Psoas muscle (tissue), 8 donors: ENCODE measurements around the gene DTD2. TPM values are rescaled to one million over a fixed set of nuclear protein-coding genes. Genes with fewer than 3 reads are reported as not detected.

Experiments
- ATAC-seq, 4 donors: fragments of 200-7000 bp; cut with Tn5 transposase; one replicate each; pipeline ENCODE4 v1.9.1; 2020; ENCODE audit warnings: moderate library complexity in 3 of 4, mild to moderate bottlenecking in 2 of 4
- DNase-seq, 2 donors: peaks; one replicate each; pipeline ENCODE4 v3.0.0-alpha.2; 2020
- H3K27ac ChIP-seq: fragments of 200-600 bp; one replicate; pipeline ENCODE4 v1.8.0; 2022
- H3K27me3 ChIP-seq, 3 donors: fragments of 200-600 bp in 1 of 3; one replicate each; pipeline versions ENCODE4 v1.6.1 to v1.8.0; 2013 to 2022; ENCODE audit warnings: low read length in 2 of 3, mild to moderate bottlenecking in 2 of 3, moderate library complexity in 1 of 3; ENCODE audit not compliant: insufficient read depth in 3 of 3
- H3K36me3 ChIP-seq, 2 donors: fragments of 200-600 bp in 1 of 2; one replicate each; pipeline versions ENCODE4 v1.6.1 to v1.8.0; 2013 to 2022; ENCODE audit warnings: low read depth in 1 of 2, mild to moderate bottlenecking in 1 of 2, moderate library complexity in 1 of 2; ENCODE audit not compliant: insufficient read depth in 1 of 2
- H3K4me1 ChIP-seq: fragments of 200-600 bp; one replicate; pipeline ENCODE4 v1.8.0; 2022
- H3K4me3 ChIP-seq: fragments of 200-600 bp; one replicate; pipeline ENCODE4 v1.8.0; 2022; ENCODE audit warnings: mild to moderate bottlenecking
- H3K9me3 ChIP-seq: fragments of 200-600 bp; one replicate; pipeline ENCODE4 v1.8.0; 2022
- WGBS, 3 donors: extraction: QIAGEN DNeasy Blood & Tissue Kit; methylation state at CpG; one replicate each; pipeline versions ENCODE4 v1.1.6 to v1.1.7; 2013; 5-methylcytosine and 5-hydroxymethylcytosine counted together
- intact Hi-C, 2 donors: fragments of 100-400 bp; cut with DNase I; formaldehyde crosslinking; loops; one replicate each; pipeline versions ENCODE4 v1.11.0 to v1.14.2; 2022
- polyA plus RNA-seq, 3 donors: library from polyadenylated mRNA; stranded (reverse); fragments of 200-250 nt; gene quantifications; one replicate each; pipeline ENCODE4 v1.2.3, GENCODE V29; 2013
- total RNA-seq, 4 donors: library from RNA; stranded (reverse); fragmentation: NEBNext Ultra II Directional in 2 of 4; extraction: Animal tissue kit (Norgen Biotek cat#: 25700) in 2 of 4; gene quantifications; one replicate each; pipeline versions ENCODE4 v1.2.1 to v1.2.4, GENCODE V29; 2021 to 2023
- TF ChIP-seq, protein P1 (sequence below): fragments of 200-600 bp; IDR thresholded peaks from one replicate; pipeline ENCODE4 v1.8.0; 2022; ENCODE audit warnings: antibody characterized with exemption
- donor health status: healthy with polysubstance abuse.
- donor health status: DM: no; HTN: no; CAD: no; lungs with moderate emphysema.
- donor health status: Bipolar disorder and iron deficiency.
- donor health status: healthy.
- donor health status: DM: yes; HTN: yes; CAD: no.
- donor health status: DM: no; HTN: no; CAD: no.
- donor health status: DM: no; HTN: no; CAD: no.
- donor health status: DM: yes; HTN: yes; CAD: no.

The DTD2 gene
- total and polyA plus RNA-seq, 7 donors = 2.1 to 9.5 (median 4.2) TPM

DNA sequence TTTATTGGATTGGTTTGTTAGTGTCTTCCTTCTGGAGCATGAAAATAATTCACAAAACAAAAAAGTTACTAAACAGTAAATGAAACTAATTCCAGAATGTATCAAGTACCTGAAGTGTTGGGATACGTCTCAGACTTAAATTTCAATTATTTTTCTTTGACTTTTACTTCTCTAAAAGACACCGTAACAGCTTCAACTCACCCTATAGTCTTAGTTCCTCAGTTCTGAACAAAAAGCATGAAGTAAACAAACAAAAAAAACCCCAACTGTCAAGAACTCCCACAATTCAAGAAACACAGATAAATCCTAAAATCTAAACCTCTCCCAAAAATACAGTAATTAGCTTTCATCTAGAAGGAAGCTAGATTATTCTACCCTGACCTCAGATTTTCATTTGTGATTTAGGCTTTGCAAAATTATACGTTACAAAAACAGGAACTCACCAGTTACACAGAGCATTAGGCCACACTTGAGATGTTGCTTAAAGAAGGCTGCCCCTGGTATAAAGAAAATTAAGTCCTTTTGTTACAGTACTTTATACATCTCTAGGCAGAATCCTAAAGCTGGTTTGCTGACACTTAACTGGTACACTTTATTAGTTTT lies 47.2 kb downstream of the DTD2 start:
- Histone ChIP-seq H3K9me3 (no peaks in the 10 kb centered on the region), H3K36me3 (no peaks in the 10 kb centered on the region), H3K27me3 (no peaks in the 10 kb centered on the region), H3K27ac (no peak overlapping the region), H3K4me3 (no peak overlapping the region), H3K4me1 (peaks cover 19% of the 10 kb centered on the region)
- intact Hi-C loops = no loop called here
- ATAC-seq (no peak), DNase-seq (no peak)
- WGBS, 3 donors = 81 to 92% (median 88%) methylated on average over 3 of the region's 3 CpGs
- TF ChIP-seq, protein P1, sequence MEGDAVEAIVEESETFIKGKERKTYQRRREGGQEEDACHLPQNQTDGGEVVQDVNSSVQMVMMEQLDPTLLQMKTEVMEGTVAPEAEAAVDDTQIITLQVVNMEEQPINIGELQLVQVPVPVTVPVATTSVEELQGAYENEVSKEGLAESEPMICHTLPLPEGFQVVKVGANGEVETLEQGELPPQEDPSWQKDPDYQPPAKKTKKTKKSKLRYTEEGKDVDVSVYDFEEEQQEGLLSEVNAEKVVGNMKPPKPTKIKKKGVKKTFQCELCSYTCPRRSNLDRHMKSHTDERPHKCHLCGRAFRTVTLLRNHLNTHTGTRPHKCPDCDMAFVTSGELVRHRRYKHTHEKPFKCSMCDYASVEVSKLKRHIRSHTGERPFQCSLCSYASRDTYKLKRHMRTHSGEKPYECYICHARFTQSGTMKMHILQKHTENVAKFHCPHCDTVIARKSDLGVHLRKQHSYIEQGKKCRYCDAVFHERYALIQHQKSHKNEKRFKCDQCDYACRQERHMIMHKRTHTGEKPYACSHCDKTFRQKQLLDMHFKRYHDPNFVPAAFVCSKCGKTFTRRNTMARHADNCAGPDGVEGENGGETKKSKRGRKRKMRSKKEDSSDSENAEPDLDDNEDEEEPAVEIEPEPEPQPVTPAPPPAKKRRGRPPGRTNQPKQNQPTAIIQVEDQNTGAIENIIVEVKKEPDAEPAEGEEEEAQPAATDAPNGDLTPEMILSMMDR = no peak

DNA sequence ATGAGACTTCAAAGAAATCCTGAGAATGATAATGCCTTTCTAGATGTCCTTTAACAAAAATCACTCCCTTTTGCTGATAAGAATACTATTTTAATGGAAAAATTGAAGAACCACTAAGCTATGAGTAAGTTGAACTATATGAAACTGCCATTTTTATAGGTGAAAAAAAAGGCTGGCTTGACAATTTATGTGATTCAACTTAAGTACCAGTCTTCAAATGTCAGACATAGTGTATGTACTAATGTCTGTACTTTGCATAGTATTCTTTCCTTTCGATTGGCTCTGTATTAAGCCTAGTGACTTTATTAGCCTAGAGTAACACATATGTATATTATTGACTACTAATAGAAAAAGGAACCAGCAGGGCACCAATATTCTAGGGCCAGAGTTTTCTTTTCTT lies 48.9 kb downstream of the DTD2 start:
- no peak for DNase-seq
- WGBS, 3 donors = 48 to 100% (median 99%) methylated on average over 1 of the region's 1 CpG
- intact Hi-C loops = no loop called here
- no peak for ATAC-seq
- Histone ChIP-seq H3K9me3 (no peaks in the 10 kb centered on the region), H3K27me3 (no peaks in the 10 kb centered on the region), H3K4me1 (peaks cover 6% of the 10 kb centered on the region), H3K36me3 (no peaks in the 10 kb centered on the region), H3K4me3 (no peak overlapping the region), H3K27ac (no peak overlapping the region)
- TF ChIP-seq, protein P1 = no peak

DNA sequence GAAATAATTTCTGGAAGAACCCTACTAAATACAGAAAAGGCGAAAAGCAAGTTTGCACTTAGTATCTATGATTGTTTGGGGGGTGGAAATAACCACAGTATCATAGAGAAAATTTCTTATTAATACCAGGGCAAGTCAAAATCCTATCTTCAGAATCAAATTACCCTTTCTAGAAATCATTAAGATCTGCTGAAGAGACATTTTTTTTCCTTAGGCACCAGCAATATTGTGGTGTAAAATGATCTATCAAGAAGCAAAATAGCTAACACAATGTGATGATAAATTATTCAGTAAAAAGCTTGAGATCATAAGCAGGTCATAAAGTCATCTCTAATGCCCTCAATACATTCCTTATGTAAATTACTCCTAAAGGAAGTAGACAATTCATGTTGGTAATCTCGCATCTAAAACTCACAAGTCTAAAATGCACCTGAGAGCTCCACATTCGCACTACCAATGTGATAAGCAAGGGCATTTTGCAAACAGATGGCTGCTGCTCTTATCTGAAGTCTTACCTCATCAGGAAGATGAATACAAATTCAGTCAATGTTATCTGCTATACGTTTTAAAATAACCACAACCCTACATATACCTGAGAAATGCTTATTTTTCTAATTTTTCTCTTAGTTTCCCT lies 51.6 kb downstream of the DTD2 start:
- H3K4me1 ChIP-seq = no peaks in the 10 kb centered on the region
- WGBS, 3 donors = 89 to 91% (median 90%) methylated on average over 4 of the region's 4 CpGs
- no peaks in the 10 kb centered on the region for H3K27me3 ChIP-seq
- H3K36me3 ChIP-seq = peaks cover 2 to 14% of the 10 kb centered on the region in 2 donors
- H3K4me3 ChIP-seq = no peak overlapping the region
- no peak overlapping the region for H3K27ac ChIP-seq
- no peak for ATAC-seq
- intact Hi-C loops = no loop called here
- TF ChIP-seq, protein P1 = no peak
- H3K9me3 ChIP-seq = no peaks in the 10 kb centered on the region
- no peak for DNase-seq

DNA sequence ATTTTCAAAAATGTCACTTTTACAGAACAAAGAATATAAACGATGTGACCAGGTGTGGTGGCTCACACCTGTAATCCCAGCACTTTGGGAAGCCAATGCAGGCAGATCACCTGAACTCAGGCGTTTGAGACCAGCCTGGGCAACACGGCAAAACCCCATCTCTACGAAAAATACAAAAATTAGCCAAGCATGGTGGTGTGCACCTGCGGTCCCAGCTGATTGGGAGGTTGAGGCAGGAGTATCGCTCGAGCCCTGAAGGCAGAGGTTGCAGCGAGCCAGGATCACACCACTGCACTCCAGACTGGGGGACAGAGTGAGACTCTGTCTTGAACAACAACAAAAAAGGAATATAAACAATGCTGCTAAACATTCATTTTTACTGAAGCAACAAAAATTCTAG lies 52.2 kb downstream of the DTD2 start:
- Histone ChIP-seq H3K9me3 (no peaks in the 10 kb centered on the region), H3K27me3 (no peaks in the 10 kb centered on the region), H3K4me1 (no peaks in the 10 kb centered on the region), H3K36me3 (peaks cover 2 to 19% of the 10 kb centered on the region in 2 donors), H3K27ac (no peak overlapping the region), H3K4me3 (no peak overlapping the region)
- ATAC-seq (no peak), DNase-seq (no peak)
- TF ChIP-seq, protein P1 = no peak
- 96 to 97% (median 96%) methylated on average over 8 of the region's 8 CpGs for WGBS, 3 donors
- intact Hi-C loops = no loop called here
